DND-41 (cell line): ENCODE data around the gene DVL1.

Experiments used
- ATAC-seq: fragments of 200-7000 bp; cut with Tn5 transposase; 3 replicates; pipeline ENCODE4 v1.9.1; 2021; ENCODE audit warnings: low read depth; ENCODE audit not compliant: insufficient read depth
- DNase-seq: peaks from one replicate; pipeline ENCODE4 v3.0.0-alpha.2; 2020
- H2AFZ ChIP-seq: 2 replicates; pipeline ENCODE4 v1.6.0; 2012; ENCODE audit warnings: low read depth, low read length
- H3K27ac ChIP-seq: 2 replicates; pipeline ENCODE4 v1.5.1; 2012; ENCODE audit warnings: low read length, inconsistent platforms
- H3K27me3 ChIP-seq: fragments of 200-600 bp; sonication (generic); 2 replicates; pipeline ENCODE4 v1.6.0; 2012; ENCODE audit warnings: low read length, mild to moderate bottlenecking, inconsistent platforms; ENCODE audit not compliant: insufficient read depth, poor library complexity
- H3K36me3 ChIP-seq: 2 replicates; pipeline ENCODE4 v1.5.1; 2012; ENCODE audit warnings: low read length, inconsistent platforms; ENCODE audit not compliant: insufficient read depth
- H3K4me1 ChIP-seq: 2 replicates; pipeline ENCODE4 v1.5.1; 2012; ENCODE audit warnings: mild to moderate bottlenecking, low read length; ENCODE audit not compliant: insufficient read depth
- H3K4me2 ChIP-seq: 2 replicates; pipeline ENCODE4 v1.6.0; 2012; ENCODE audit warnings: mild to moderate bottlenecking, moderate library complexity, low read length, inconsistent platforms; ENCODE audit not compliant: insufficient read depth
- H3K4me3 ChIP-seq, 2 experiments: fragments of 200-600 bp in 1 of 2; shearing (Covaris generic) in 1 of 2; 2 replicates each; pipeline ENCODE4 v1.5.1; 2012 to 2016; ENCODE audit warnings: inconsistent platforms in 2 of 2, low read length in 2 of 2, mild to moderate bottlenecking in 2 of 2, low read depth in 1 of 2, moderate library complexity in 1 of 2
- H3K79me2 ChIP-seq: 2 replicates; pipeline ENCODE4 v1.6.0; 2012; ENCODE audit warnings: low read length, inconsistent platforms; ENCODE audit not compliant: insufficient read depth
- H3K9ac ChIP-seq: 2 replicates; pipeline ENCODE4 v1.6.0; 2012; ENCODE audit warnings: low read depth, mild to moderate bottlenecking, inconsistent platforms, low read length, moderate library complexity
- H3K9me3 ChIP-seq: 2 replicates; pipeline ENCODE4 v1.5.1; 2012; ENCODE audit warnings: low read length, moderate library complexity, mild to moderate bottlenecking, inconsistent platforms; ENCODE audit not compliant: insufficient read depth, severe bottlenecking
- H4K20me1 ChIP-seq: 2 replicates; pipeline ENCODE4 v1.6.0; 2012; ENCODE audit warnings: low read length; ENCODE audit not compliant: insufficient read depth
- CTCF ChIP-seq: IDR thresholded peaks from 2 replicates; pipeline ENCODE4 v1.5.1; 2012; ENCODE audit warnings: borderline replicate concordance, low read length, moderate library complexity, mild to moderate bottlenecking; ENCODE audit not compliant: poor library complexity, severe bottlenecking; ENCODE audit errors: extremely low read depth
- EZH2 ChIP-seq: IDR thresholded peaks from 3 replicates; pipeline ENCODE4 v1.6.1; 2012; ENCODE audit warnings: borderline replicate concordance, low read depth, mild to moderate bottlenecking, moderate library complexity, low read length, inconsistent platforms; ENCODE audit not compliant: severe bottlenecking

The DVL1 gene

GRCh38 chr1:1340791-1341548 lies 8.2 kb downstream of the DVL1 start:
- Histone ChIP-seq H3K36me3 (peaks cover 39% of the 10 kb centered on the region), H3K79me2 (peaks cover 23% of the 10 kb centered on the region), H2AFZ (no peak overlapping the region), H3K9me3 (no peaks in the 10 kb centered on the region), H3K4me1 (peaks cover 3% of the 10 kb centered on the region; the same call in 1 of the 2 replicates), H3K4me2 (no peak overlapping the region), H4K20me1 (peaks cover 65% of the 10 kb centered on the region), H3K9ac (no peak overlapping the region), H3K4me3 (no peak overlapping the region), H3K27ac (no peak overlapping the region), H3K27me3 (no peaks in the 10 kb centered on the region)
- ATAC-seq (no peak), DNase-seq (no peak)
- TF ChIP-seq EZH2 (no peak), CTCF (no peak)

GRCh38 chr1:1340185-1340584 lies 9.0 kb downstream of the DVL1 start:
- no peak overlapping the region for H3K4me2 ChIP-seq
- no peaks in the 10 kb centered on the region for H3K27me3 ChIP-seq
- no peaks in the 10 kb centered on the region for H3K4me1 ChIP-seq
- peaks cover 16% of the 10 kb centered on the region for H3K79me2 ChIP-seq
- peaks cover 39% of the 10 kb centered on the region for H3K36me3 ChIP-seq
- H3K27ac ChIP-seq: no peak overlapping the region
- H4K20me1 ChIP-seq: peaks cover 64% of the 10 kb centered on the region
- no peak for TF ChIP-seq CTCF
- no peak for TF ChIP-seq EZH2
- H3K4me3 ChIP-seq: no peak overlapping the region
- DNase-seq (no peak), ATAC-seq (no peak)
- H2AFZ ChIP-seq: no peak overlapping the region
- no peak overlapping the region for H3K9ac ChIP-seq
- H3K9me3 ChIP-seq: no peaks in the 10 kb centered on the region

DNA sequence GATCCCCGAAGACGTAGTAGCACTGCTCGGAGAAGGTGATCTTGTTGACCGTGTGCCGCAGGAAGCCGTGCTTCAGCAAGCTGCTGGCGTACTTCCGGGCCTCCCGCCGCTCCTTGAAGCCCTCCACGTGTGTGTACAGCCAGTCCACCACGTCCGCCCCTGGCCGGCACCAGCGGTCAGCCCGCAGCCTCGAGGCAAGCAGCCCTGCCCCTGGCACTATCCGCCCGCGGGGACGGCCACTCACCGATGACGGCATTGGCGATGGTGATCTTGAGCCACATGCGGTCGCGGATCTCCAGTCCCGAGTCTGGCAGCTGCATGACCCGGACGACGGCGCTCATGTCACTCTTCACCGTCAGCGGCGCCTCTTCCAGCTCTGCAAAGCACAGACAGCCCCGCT lies 10.9 kb downstream of the DVL1 start:
- H4K20me1 ChIP-seq: peaks cover 61% of the 10 kb centered on the region
- ATAC-seq (no peak), DNase-seq (no peak)
- H3K9me3 ChIP-seq: no peaks in the 10 kb centered on the region
- H3K79me2 ChIP-seq: no peaks in the 10 kb centered on the region; the same call in 1 of the 2 replicates
- no peak overlapping the region for H3K4me3 ChIP-seq
- H3K9ac ChIP-seq: no peak overlapping the region
- no peak overlapping the region for H3K27ac ChIP-seq
- no peak for TF ChIP-seq CTCF
- TF ChIP-seq EZH2: no peak
- H3K36me3 ChIP-seq: peaks cover 39% of the 10 kb centered on the region
- H2AFZ ChIP-seq: no peak overlapping the region
- H3K27me3 ChIP-seq: no peaks in the 10 kb centered on the region
- H3K4me1 ChIP-seq: no peaks in the 10 kb centered on the region
- H3K4me2 ChIP-seq: no peak overlapping the region
